K562 (cell line): ENCODE data around the gene LEO1.

Source experiments
- CTCF ChIP-seq, 3 experiments: IDR thresholded peaks in 2 of 3; conservative IDR thresholded peaks in 1 of 3; 2 replicates each; pipeline ENCODE4 v1.5.1; 2011 to 2012; ENCODE audit warnings: low read length in 3 of 3, mild to moderate bottlenecking in 3 of 3, control low read depth in 2 of 3, improper control_type of control experiment in 1 of 3, inconsistent platforms in 1 of 3, low read depth in 1 of 3, mixed read lengths in 1 of 3, moderate library complexity in 1 of 3; ENCODE audit not compliant: insufficient read depth in 2 of 3
- GABPA ChIP-seq: fragments of 200-800 bp; sonication (Bioruptor generic); conservative IDR thresholded peaks from 2 replicates; pipeline ENCODE4 v1.6.1; 2016; ENCODE audit warnings: low read depth, missing genetic modification characterization, missing compliant biosample characterization
- GTF2E2 ChIP-seq: fragments of 200-800 bp; sonication (Bioruptor generic); IDR thresholded peaks from 2 replicates; pipeline ENCODE4 v1.6.1; 2016; ENCODE audit warnings: missing genetic modification characterization, missing compliant biosample characterization
- JUN ChIP-seq, 2 experiments: sonication (generic) in 1 of 2; formaldehyde crosslinking in 1 of 2; IDR thresholded peaks; 2 replicates each; pipeline versions ENCODE4 v1.6.1 to v1.8.0; 2012 to 2022; ENCODE audit warnings: borderline replicate concordance in 2 of 2, mild to moderate bottlenecking in 2 of 2, improper control_type of control experiment in 1 of 2, low read depth in 1 of 2, low read length in 1 of 2, missing genetic modification reagents in 1 of 2
- KAT8 ChIP-seq: fragments of 450-650 bp; IDR thresholded peaks from 2 replicates; pipeline ENCODE4 v1.6.1; 2016; ENCODE audit warnings: low read depth, mild to moderate bottlenecking
- MGA ChIP-seq: fragments of 450-650 bp; IDR thresholded peaks from 2 replicates; pipeline ENCODE4 v1.6.1; 2016; ENCODE audit warnings: mild to moderate bottlenecking, moderate library complexity
- SPI1 ChIP-seq: IDR thresholded peaks from 2 replicates; pipeline ENCODE4 v1.6.1; 2011; ENCODE audit warnings: low read depth, low read length, control low read depth, borderline replicate concordance
- TGIF2 ChIP-seq: sonication (generic); formaldehyde crosslinking; IDR thresholded peaks from 2 replicates; pipeline ENCODE4 v1.8.1; 2022; ENCODE audit warnings: mild to moderate bottlenecking, missing genetic modification reagents, moderate library complexity
- THRA ChIP-seq: fragments of 450-650 bp; IDR thresholded peaks from 2 replicates; pipeline ENCODE4 v1.6.1; 2017; ENCODE audit warnings: mild to moderate bottlenecking, moderate library complexity
- ZBTB1 ChIP-seq: sonication (generic); formaldehyde crosslinking; IDR thresholded peaks from 2 replicates; pipeline ENCODE4 v1.8.1; 2023; ENCODE audit warnings: missing genetic modification reagents, low read depth, mild to moderate bottlenecking, borderline replicate concordance
- ZNF133 ChIP-seq: fragments of 250-450 bp; sonication (Bioruptor Pico); IDR thresholded peaks from 2 replicates; pipeline ENCODE4 v1.4.0; 2020; ENCODE audit warnings: mild to moderate bottlenecking
- TF ChIP-seq, protein P1 (sequence below): sonication (generic); formaldehyde crosslinking; IDR thresholded peaks from 2 replicates; pipeline ENCODE4 v1.8.1; 2023; ENCODE audit warnings: mild to moderate bottlenecking, missing genetic modification reagents

DNA sequence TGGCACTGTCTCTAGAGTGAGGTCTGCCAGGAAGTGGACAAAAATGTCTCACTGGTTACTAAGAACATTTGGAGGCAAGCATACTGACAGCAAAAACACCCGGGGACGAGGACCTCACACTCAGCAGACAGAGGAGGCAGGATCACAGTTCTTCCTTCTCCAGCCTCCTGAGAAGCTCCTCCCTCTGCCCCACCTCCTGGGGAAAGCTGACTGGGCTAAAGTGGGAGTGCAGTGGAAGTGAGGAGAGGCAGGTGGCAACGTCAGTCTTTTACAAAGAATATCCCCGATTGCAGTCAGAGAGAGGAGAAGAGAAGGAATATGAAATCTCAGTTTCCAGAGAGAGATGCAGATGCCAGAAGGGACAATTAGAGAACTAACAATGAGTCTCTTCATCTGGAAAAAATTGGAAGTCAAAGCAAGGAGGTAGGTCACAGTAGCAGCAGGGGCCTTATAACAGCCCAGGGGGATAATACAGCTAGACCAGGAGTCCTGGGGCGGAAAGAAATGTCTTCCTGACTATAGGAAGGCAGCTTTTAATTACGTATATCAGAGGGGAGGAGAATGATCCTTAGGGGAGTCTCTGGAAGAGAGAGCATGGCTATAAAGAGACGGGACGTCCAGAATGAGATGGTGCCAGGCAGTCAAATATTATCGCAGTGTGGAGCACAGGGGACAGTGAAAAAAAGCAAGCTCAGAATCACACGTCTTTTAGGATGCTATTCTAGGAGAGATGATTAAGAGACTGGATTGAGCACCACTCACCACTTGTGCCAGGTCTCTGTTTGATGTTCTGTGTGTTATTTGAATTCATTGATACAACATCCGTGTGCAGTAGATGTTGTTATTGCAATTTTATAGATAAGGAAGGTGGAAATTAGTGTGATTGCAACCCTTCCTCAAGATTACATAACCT, 47.2 kb downstream of the LEO1 start:
- TF ChIP-seq THRA (no peak), CTCF (IDR thresholded peaks at IDR 0.05 in 2 of 3, conservative IDR thresholded peaks at IDR 0.05 in 1 of 3; ENCODE audit: insufficient read depth in 2 of 3, low read depth in 1 of 3, low read length in 3 of 3) (no peak), JUN (IDR thresholded peaks at IDR 0.05; ENCODE audit: borderline replicate concordance, low read depth, low read length) (no peak), JUN (CRISPR knock-in tag; IDR thresholded peaks at IDR 0.05; ENCODE audit: borderline replicate concordance) (no peak), GTF2E2 (tag) (no peak), MGA (no peak), ZNF133 (CRISPR knock-in tag) (no peak), SPI1 (no peak), ZBTB1 (CRISPR knock-in tag) (no peak), TGIF2 (CRISPR knock-in tag) (no peak), GABPA (no peak), KAT8 (no peak)
- TF ChIP-seq, protein P1, sequence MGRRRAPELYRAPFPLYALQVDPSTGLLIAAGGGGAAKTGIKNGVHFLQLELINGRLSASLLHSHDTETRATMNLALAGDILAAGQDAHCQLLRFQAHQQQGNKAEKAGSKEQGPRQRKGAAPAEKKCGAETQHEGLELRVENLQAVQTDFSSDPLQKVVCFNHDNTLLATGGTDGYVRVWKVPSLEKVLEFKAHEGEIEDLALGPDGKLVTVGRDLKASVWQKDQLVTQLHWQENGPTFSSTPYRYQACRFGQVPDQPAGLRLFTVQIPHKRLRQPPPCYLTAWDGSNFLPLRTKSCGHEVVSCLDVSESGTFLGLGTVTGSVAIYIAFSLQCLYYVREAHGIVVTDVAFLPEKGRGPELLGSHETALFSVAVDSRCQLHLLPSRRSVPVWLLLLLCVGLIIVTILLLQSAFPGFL: no peak
